Neural cell (in vitro differentiated cells): ENCODE measurements around the gene SLC39A13. TPM values are rescaled to one million over a fixed set of nuclear protein-coding genes. Genes with fewer than 3 reads are reported as not detected.

Source experiments
- H2AFZ ChIP-seq: fragments of 200-600, 300-800 bp; sonication (generic), shearing (Covaris generic); 2 replicates; pipeline ENCODE4 v1.6.0; 2014; ENCODE audit warnings: low read depth, mild to moderate bottlenecking, antibody characterized with exemption, low read length, moderate library complexity
- H3F3A ChIP-seq: fragments of 200-600 bp; shearing (Covaris generic); 2 replicates; pipeline ENCODE4 v1.6.1; 2016; ENCODE audit warnings: mild to moderate bottlenecking, moderate library complexity, mixed read lengths, antibody characterized with exemption, low read length; ENCODE audit not compliant: insufficient read depth, poor library complexity, severe bottlenecking
- H3K27ac ChIP-seq: fragments of 200-600, 300-800 bp; sonication (generic), shearing (Covaris generic); 2 replicates; pipeline ENCODE4 v1.5.1; 2014; ENCODE audit warnings: mild to moderate bottlenecking, low read length, moderate library complexity
- H3K27me3 ChIP-seq: fragments of 300-800, 200-600 bp; sonication (generic), shearing (Covaris generic); 2 replicates; pipeline ENCODE4 v1.6.0; 2014; ENCODE audit warnings: mild to moderate bottlenecking, low read depth, low read length, moderate library complexity; ENCODE audit not compliant: insufficient read depth
- H3K36me3 ChIP-seq: fragments of 300-800, 200-600 bp; sonication (generic), shearing (Covaris generic); 2 replicates; pipeline ENCODE4 v1.5.1; 2014; ENCODE audit warnings: mild to moderate bottlenecking, antibody characterized with exemption, low read length, moderate library complexity; ENCODE audit not compliant: insufficient read depth
- H3K4me2 ChIP-seq: fragments of 300-800, 200-600 bp; sonication (generic), shearing (Covaris generic); 2 replicates; pipeline ENCODE4 v1.6.0; 2014; ENCODE audit warnings: mild to moderate bottlenecking, low read length
- H3K4me3 ChIP-seq: fragments of 300-800, 200-600 bp; sonication (generic), shearing (Covaris generic); 2 replicates; pipeline ENCODE4 v1.5.1; 2014; ENCODE audit warnings: mild to moderate bottlenecking, low read length, moderate library complexity
- H3K79me2 ChIP-seq: fragments of 200-600 bp; shearing (Covaris generic); replicated peaks from 2 replicates; pipeline ENCODE4 v1.6.0; 2014; ENCODE audit warnings: mild to moderate bottlenecking, low read length, moderate library complexity; ENCODE audit not compliant: insufficient read depth
- H3K9ac ChIP-seq: fragments of 300-800, 200-600 bp; sonication (generic), shearing (Covaris generic); 2 replicates; pipeline ENCODE4 v1.6.1; 2016; ENCODE audit warnings: mild to moderate bottlenecking, low read length, mixed read lengths
- H3K9me2 ChIP-seq: fragments of 200-600 bp; shearing (Covaris generic); 2 replicates; pipeline ENCODE4 v1.6.1; 2016; ENCODE audit warnings: mild to moderate bottlenecking, low read length, mixed read lengths; ENCODE audit not compliant: insufficient read depth
- H3K9me3 ChIP-seq: fragments of 200-600, 300-800 bp; sonication (generic), shearing (Covaris generic); 2 replicates; pipeline ENCODE4 v1.6.1; 2016; ENCODE audit warnings: mild to moderate bottlenecking, mixed run types, low read length, moderate library complexity, mixed read lengths
- H4K20me1 ChIP-seq: fragments of 200-600 bp; shearing (Covaris generic); 2 replicates; pipeline ENCODE4 v1.6.1; 2016; ENCODE audit warnings: mild to moderate bottlenecking, mixed run types; ENCODE audit not compliant: insufficient read depth
- CTCF ChIP-seq: fragments of 450-650 bp; IDR thresholded peaks from 2 replicates; pipeline ENCODE4 v1.5.1; 2014; ENCODE audit warnings: antibody characterized with exemption, mild to moderate bottlenecking, moderate library complexity; ENCODE audit not compliant: poor library complexity, severe bottlenecking
- EP300 ChIP-seq: fragments of 450-650 bp; conservative IDR thresholded peaks from 2 replicates; pipeline ENCODE4 v1.6.1; 2014; ENCODE audit warnings: antibody characterized with exemption, mild to moderate bottlenecking, moderate library complexity; ENCODE audit not compliant: poor library complexity, severe bottlenecking
- EZH2 ChIP-seq: fragments of 200-600, 300-800 bp; shearing (Covaris generic), sonication (generic); IDR thresholded peaks from 2 replicates; pipeline ENCODE4 v1.6.1; 2014; ENCODE audit warnings: antibody characterized with exemption, low read length, borderline replicate concordance, mild to moderate bottlenecking; ENCODE audit not compliant: insufficient read depth, poor library complexity, severe bottlenecking
- MXI1 ChIP-seq: fragments of 450-650 bp; conservative IDR thresholded peaks from 2 replicates; pipeline ENCODE4 v1.6.1; 2014; ENCODE audit warnings: antibody characterized with exemption, mild to moderate bottlenecking; ENCODE audit not compliant: poor library complexity, severe bottlenecking
- POLR2AphosphoS5 ChIP-seq: IDR thresholded peaks from 2 replicates; pipeline ENCODE4 v1.6.1; 2012
- RAD21 ChIP-seq: fragments of 450-650 bp; conservative IDR thresholded peaks from 2 replicates; pipeline ENCODE4 v1.6.1; 2014; ENCODE audit warnings: antibody characterized with exemption, mild to moderate bottlenecking, moderate library complexity
- REST ChIP-seq: IDR thresholded peaks from 2 replicates; pipeline ENCODE4 v1.6.1; 2012; ENCODE audit warnings: borderline replicate concordance
- SMC3 ChIP-seq: fragments of 450-650 bp; conservative IDR thresholded peaks from 2 replicates; pipeline ENCODE4 v1.6.1; 2014; ENCODE audit warnings: antibody characterized with exemption, mild to moderate bottlenecking, moderate library complexity; ENCODE audit not compliant: poor library complexity
- TAF1 ChIP-seq: IDR thresholded peaks from 2 replicates; pipeline ENCODE4 v1.6.1; 2012; ENCODE audit warnings: low read depth
- polyA plus RNA-seq: library from polyadenylated mRNA; depleted of rRNA; stranded (reverse); fragments of >200 nt; gene quantifications from 2 replicates; pipeline ENCODE4 v1.2.3, GENCODE V29; 2014

SLC39A13 gene
- polyA plus RNA-seq, 1 donor from 2014 or later, result 48.0 TPM

GRCh38 chr11:47359162-47359561 is 49.2 kb upstream of the SLC39A13 start:
- no peak overlapping the region for H2AFZ ChIP-seq
- H3K4me3 ChIP-seq, result no peak overlapping the region
- H3K36me3 ChIP-seq, result no peaks in the 10 kb centered on the region
- no peak overlapping the region for H3K4me2 ChIP-seq
- TF ChIP-seq EP300, result no peak
- TF ChIP-seq TAF1, result no peak
- no peak for TF ChIP-seq EZH2
- no peak for TF ChIP-seq CTCF
- TF ChIP-seq REST, result no peak
- no peak for TF ChIP-seq SMC3
- no peak for TF ChIP-seq RAD21
- TF ChIP-seq POLR2AphosphoS5, result no peak
- TF ChIP-seq MXI1, result no peak
- no peaks in the 10 kb centered on the region for H3K79me2 ChIP-seq
- no peaks in the 10 kb centered on the region for H3K9me3 ChIP-seq
- H3K27me3 ChIP-seq, result no peaks in the 10 kb centered on the region
- no peaks in the 10 kb centered on the region for H3F3A ChIP-seq
- H3K9me2 ChIP-seq, result no peaks in the 10 kb centered on the region
- no peaks in the 10 kb centered on the region for H4K20me1 ChIP-seq
- H3K27ac ChIP-seq, result no peak overlapping the region
- no peak overlapping the region for H3K9ac ChIP-seq

GRCh38 chr11:47359586-47359985 is 48.8 kb upstream of the SLC39A13 start:
- Histone ChIP-seq H3K4me3 (no peak overlapping the region), H3F3A (no peaks in the 10 kb centered on the region), H3K4me2 (no peak overlapping the region), H3K9me3 (no peaks in the 10 kb centered on the region), H4K20me1 (no peaks in the 10 kb centered on the region), H3K9ac (no peak overlapping the region), H3K36me3 (no peaks in the 10 kb centered on the region), H3K9me2 (no peaks in the 10 kb centered on the region), H3K27me3 (no peaks in the 10 kb centered on the region), H3K27ac (no peak overlapping the region), H3K79me2 (no peaks in the 10 kb centered on the region), H2AFZ (no peak overlapping the region)
- TF ChIP-seq SMC3, result no peak
- TF ChIP-seq CTCF, result no peak
- TF ChIP-seq EZH2, result no peak
- no peak for TF ChIP-seq REST
- no peak for TF ChIP-seq TAF1
- TF ChIP-seq MXI1, result no peak
- TF ChIP-seq POLR2AphosphoS5, result no peak
- TF ChIP-seq EP300, result no peak
- no peak for TF ChIP-seq RAD21
